HepG2 (cell line): ENCODE data around the gene TNFRSF9. TPM values are rescaled to one million over a fixed set of nuclear protein-coding genes. Genes with fewer than 3 reads are reported as not detected.

Experiments
- ATAC-seq: fragments of 200-7000 bp; cut with Tn5 transposase; 3 replicates; pipeline ENCODE4 v1.9.1; 2020; ENCODE audit warnings: mild to moderate bottlenecking, moderate library complexity
- BruUV-seq: library from RNA; stranded (reverse); fragments of 400-500 nt; replicated peaks from 2 replicates; lab custom pipeline; 2021; lab: Mats Ljungman, UMichigan
- CTCF ChIA-PET: fragments of 300-600 bp; formaldehyde crosslinking; extraction: SDS; loops from one replicate; lab custom pipeline; 2021; ENCODE audit warnings: low total read pairs, inconsistent platforms, low intra/inter-chr PET ratio; lab: Yijun Ruan, JAX
- POLR2A ChIA-PET: fragments of 350-600 bp; sonication (Branson Sonifier 250); formaldehyde crosslinking; loops from one replicate; lab custom pipeline; 2020; ENCODE audit warnings: antibody characterized with exemption, inconsistent platforms; lab: Yijun Ruan, JAX
- DNase-seq: peaks from one replicate; pipeline ENCODE4 v3.0.0-alpha.2; 2015; ENCODE audit warnings: low spot score
- FAIRE-seq: peaks from 3 replicates; lab custom pipeline; 2011; peaks lifted over from hg19 to GRCh38; lab: Jason Lieb, UNC
- H2AFZ ChIP-seq: one replicate; pipeline ENCODE4 v1.6.1; 2011; ENCODE audit warnings: low read length, inconsistent platforms
- H3K27ac ChIP-seq: fragments of 300-600 bp; 3 replicates; pipeline ENCODE4 v1.8.0; 2011; ENCODE audit warnings: mixed run types, mild to moderate bottlenecking, mixed read lengths, low read length, inconsistent platforms; ENCODE audit not compliant: insufficient read depth; ENCODE audit errors: extremely low read length
- H3K27me3 ChIP-seq, 2 experiments: fragments of 200-600 bp in 1 of 2; 2 replicates in 1 of 2; 3 replicates in 1 of 2; pipeline versions ENCODE4 v1.6.0 to v1.8.0; 2011; ENCODE audit warnings: low read length in 2 of 2, mild to moderate bottlenecking in 2 of 2, moderate library complexity in 2 of 2, inconsistent platforms in 1 of 2; ENCODE audit not compliant: insufficient read depth in 2 of 2, control insufficient read depth in 1 of 2
- H3K36me3 ChIP-seq, 2 experiments: fragments of 200-600 bp in 1 of 2; replicated peaks in 1 of 2; 2 replicates in 1 of 2; 3 replicates in 1 of 2; pipeline versions ENCODE4 v1.5.1 to v1.8.0; 2011; ENCODE audit warnings: low read length in 2 of 2, inconsistent platforms in 1 of 2; ENCODE audit not compliant: insufficient read depth in 2 of 2, control insufficient read depth in 1 of 2
- H3K4me1 ChIP-seq: 2 replicates; pipeline ENCODE4 v1.5.1; 2012; ENCODE audit warnings: low read length, inconsistent platforms; ENCODE audit not compliant: insufficient read depth
- H3K4me2 ChIP-seq: 2 replicates; pipeline ENCODE4 v1.6.0; 2011; ENCODE audit warnings: low read depth, low read length, inconsistent platforms
- H3K4me3 ChIP-seq, 3 experiments: fragments of 200-600 bp in 1 of 3; sonication (generic), shearing (Covaris generic) in 1 of 3; replicated peaks in 1 of 3; 2 replicates each; pipeline ENCODE4 v1.5.1; 2011 to 2016; ENCODE audit warnings: low read length in 3 of 3, inconsistent platforms in 2 of 3, low read depth in 2 of 3, mild to moderate bottlenecking in 2 of 3, control low read depth in 1 of 3, mixed read lengths in 1 of 3; ENCODE audit not compliant: insufficient read depth in 1 of 3
- H3K79me2 ChIP-seq: one replicate; pipeline ENCODE4 v1.6.1; 2011; ENCODE audit warnings: low read length, inconsistent platforms; ENCODE audit not compliant: insufficient read depth
- H3K9ac ChIP-seq: 2 replicates; pipeline ENCODE4 v1.6.0; 2011; ENCODE audit warnings: mild to moderate bottlenecking, low read depth, low read length, inconsistent platforms; ENCODE audit not compliant: insufficient read depth
- H3K9me3 ChIP-seq: 2 replicates; pipeline ENCODE4 v1.5.1; 2012; ENCODE audit warnings: mild to moderate bottlenecking, low read length
- H4K20me1 ChIP-seq: 2 replicates; pipeline ENCODE4 v1.6.0; 2011; ENCODE audit warnings: inconsistent platforms, mild to moderate bottlenecking, low read length, moderate library complexity; ENCODE audit not compliant: insufficient read depth
- CBX1 ChIP-seq: IDR thresholded peaks from one replicate; pipeline ENCODE4 v1.6.1; 2016; ENCODE audit warnings: antibody characterized with exemption, low read depth
- HDAC2 ChIP-seq: sonication (generic); formaldehyde crosslinking; IDR thresholded peaks from 2 replicates; pipeline ENCODE4 v1.4.0; 2020; ENCODE audit warnings: missing genetic modification reagents
- IRF2 ChIP-seq: IDR thresholded peaks from 2 replicates; pipeline ENCODE4 v1.6.1; 2018; ENCODE audit warnings: missing genetic modification reagents, missing compliant biosample characterization
- PHF21A ChIP-seq: sonication (generic); formaldehyde crosslinking; IDR thresholded peaks from 2 replicates; pipeline ENCODE4 v1.5.0; 2020; ENCODE audit warnings: mild to moderate bottlenecking, missing genetic modification reagents
- ZIK1 ChIP-seq: sonication (generic); formaldehyde crosslinking; IDR thresholded peaks from 2 replicates; pipeline ENCODE4 v1.5.0; 2020; ENCODE audit warnings: mild to moderate bottlenecking, low read depth, missing genetic modification reagents, borderline replicate concordance
- ZNF136 ChIP-seq: sonication (generic); formaldehyde crosslinking; IDR thresholded peaks from 2 replicates; pipeline ENCODE4 v1.8.1; 2022; ENCODE audit warnings: low read depth, mild to moderate bottlenecking, moderate library complexity, missing genetic modification reagents
- ZNF317 ChIP-seq: sonication (generic); formaldehyde crosslinking; IDR thresholded peaks from 2 replicates; pipeline ENCODE4 v1.5.0; 2020; ENCODE audit warnings: mild to moderate bottlenecking, missing genetic modification reagents
- ZNF350 ChIP-seq: sonication (generic); formaldehyde crosslinking; IDR thresholded peaks from 2 replicates; pipeline ENCODE4 v1.4.0; 2020; ENCODE audit warnings: mild to moderate bottlenecking, low read depth, missing genetic modification reagents, borderline replicate concordance
- ZNF556 ChIP-seq: sonication (generic); formaldehyde crosslinking; IDR thresholded peaks from 2 replicates; pipeline ENCODE4 v1.4.0; 2020; ENCODE audit warnings: mild to moderate bottlenecking, missing genetic modification reagents, borderline replicate concordance
- ZNF572 ChIP-seq: sonication (generic); formaldehyde crosslinking; IDR thresholded peaks from 2 replicates; pipeline ENCODE4 v1.5.1; 2020; ENCODE audit warnings: mild to moderate bottlenecking, missing genetic modification reagents
- ZNF619 ChIP-seq: sonication (generic); formaldehyde crosslinking; IDR thresholded peaks from 2 replicates; pipeline ENCODE4 v1.4.0; 2020; ENCODE audit warnings: mild to moderate bottlenecking, missing genetic modification reagents
- WGBS: methylation state at CpG from one replicate; pipeline ENCODE4 v1.1.6; 2017; ENCODE audit warnings: low lambda C conversion rate; 5-methylcytosine and 5-hydroxymethylcytosine counted together
- in situ Hi-C: cut with HindIII; loops from 2 replicates; pipeline ENCODE4 v1.10.0; 2017; ENCODE audit warnings: low pct_unique_long_range_greater_than_20kb; ENCODE audit not compliant: extremely low pct_ligation_motif_present
- intact Hi-C: fragments of 100-400 bp; cut with micrococcal nuclease; formaldehyde crosslinking; loops from one replicate; pipeline ENCODE4 v1.10.0; 2022; ENCODE audit not compliant: unreplicated experiment
- polyA plus RNA-seq, 8 experiments: library from polyadenylated mRNA; depleted of rRNA in 3 of 8; stranded (reverse) in 7 of 8; unstranded in 1 of 8; fragments of >200 nt; fragmentation: Illumina TruSeq in 4 of 8; extraction: Trizol in 4 of 8; gene quantifications; 2 replicates each; pipeline versions ENCODE4 v1.2.1 to v1.2.3, GENCODE V29; 2011 to 2016; ENCODE audit warnings: low read depth in 4 of 8, missing spikeins in 1 of 8, mixed read lengths in 1 of 8; ENCODE audit not compliant: insufficient read depth in 1 of 8
- total RNA-seq, 5 experiments: library from RNA; depleted of rRNA; stranded (reverse); fragments of >200 nt; fragmentation: Illumina TruSeq; extraction: Trizol; gene quantifications; 2 replicates each; pipeline ENCODE4 v1.2.3, GENCODE V29; 2016; ENCODE audit warnings: low read depth in 1 of 5
- TF ChIP-seq, protein P1 (sequence below): sonication (generic); formaldehyde crosslinking; IDR thresholded peaks from 2 replicates; pipeline ENCODE4 v1.4.0; 2020; ENCODE audit warnings: missing genetic modification reagents, borderline replicate concordance

TNFRSF9 gene
- total and polyA plus RNA-seq, 2 of the 13 experiments (the other 11 are each of a cell fraction or from before 2014, with no cell fraction given): 0.07 TPM; not detected in 1

GRCh38 chr1:7912145-7912544, 28.5 kb downstream of the TNFRSF9 start:
- peaks cover 3 to 15% of the 10 kb centered on the region in 2 experiments; a peak in 3 of 5 replicates for H3K27me3 ChIP-seq
- 0 out of 2 replicates have a peak overlapping the region, but pooled peaks have one; percentile 83 for H3K4me2 ChIP-seq
- H3K36me3 ChIP-seq: no peaks in the 10 kb centered on the region
- ATAC-seq: no peak
- WGBS: 58% methylated on average over 3 of the region's 3 CpGs
- DNase-seq: no peak
- H3K79me2 ChIP-seq: no peaks in the 10 kb centered on the region
- in situ Hi-C loops: no loop called here
- TF ChIP-seq ZNF619 (no peak), ZIK1 (CRISPR knock-in tag) (no peak), PHF21A (CRISPR knock-in tag) (no peak), HDAC2 (CRISPR knock-in tag) (no peak), CBX1 (no peak), ZNF556 (CRISPR knock-in tag) (no peak), ZNF572 (CRISPR knock-in tag) (no peak), ZNF136 (no peak), ZNF317 (CRISPR knock-in tag) (no peak), IRF2 (CRISPR knock-in tag) (no peak), ZNF350 (CRISPR knock-in tag) (no peak)
- TF ChIP-seq, protein P1, sequence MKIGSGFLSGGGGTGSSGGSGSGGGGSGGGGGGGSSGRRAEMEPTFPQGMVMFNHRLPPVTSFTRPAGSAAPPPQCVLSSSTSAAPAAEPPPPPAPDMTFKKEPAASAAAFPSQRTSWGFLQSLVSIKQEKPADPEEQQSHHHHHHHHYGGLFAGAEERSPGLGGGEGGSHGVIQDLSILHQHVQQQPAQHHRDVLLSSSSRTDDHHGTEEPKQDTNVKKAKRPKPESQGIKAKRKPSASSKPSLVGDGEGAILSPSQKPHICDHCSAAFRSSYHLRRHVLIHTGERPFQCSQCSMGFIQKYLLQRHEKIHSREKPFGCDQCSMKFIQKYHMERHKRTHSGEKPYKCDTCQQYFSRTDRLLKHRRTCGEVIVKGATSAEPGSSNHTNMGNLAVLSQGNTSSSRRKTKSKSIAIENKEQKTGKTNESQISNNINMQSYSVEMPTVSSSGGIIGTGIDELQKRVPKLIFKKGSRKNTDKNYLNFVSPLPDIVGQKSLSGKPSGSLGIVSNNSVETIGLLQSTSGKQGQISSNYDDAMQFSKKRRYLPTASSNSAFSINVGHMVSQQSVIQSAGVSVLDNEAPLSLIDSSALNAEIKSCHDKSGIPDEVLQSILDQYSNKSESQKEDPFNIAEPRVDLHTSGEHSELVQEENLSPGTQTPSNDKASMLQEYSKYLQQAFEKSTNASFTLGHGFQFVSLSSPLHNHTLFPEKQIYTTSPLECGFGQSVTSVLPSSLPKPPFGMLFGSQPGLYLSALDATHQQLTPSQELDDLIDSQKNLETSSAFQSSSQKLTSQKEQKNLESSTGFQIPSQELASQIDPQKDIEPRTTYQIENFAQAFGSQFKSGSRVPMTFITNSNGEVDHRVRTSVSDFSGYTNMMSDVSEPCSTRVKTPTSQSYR: no peak
- H4K20me1 ChIP-seq: no peaks in the 10 kb centered on the region
- H3K27ac ChIP-seq: no peak overlapping the region
- H3K4me1 ChIP-seq: peaks cover 7% of the 10 kb centered on the region
- FAIRE-seq: no peak
- no peak overlapping the region for H3K9ac ChIP-seq
- ChIA-PET CTCF (no interaction called here), POLR2A (no interaction called here)
- intact Hi-C loops: no loop called here
- no peak overlapping the region for H2AFZ ChIP-seq
- H3K9me3 ChIP-seq: no peaks in the 10 kb centered on the region
- H3K4me3 ChIP-seq: no peak overlapping the region
- no TSS peak for BruUV-seq
